Measurements from ENCODE around the gene MCM6. TPM values are rescaled to one million over a fixed set of nuclear protein-coding genes. Genes with fewer than 3 reads are reported as not detected.
"Not testable (repeated sequence)": the region's sequence is repeated elsewhere in the genome, so short reads cannot be mapped to it uniquely, and the experiment has no call there.

The MCM6 gene
- total RNA-seq, 1 donor from 2014 or later, result 14.8 TPM

- no peak for DNase-seq (ENCODE audit: low read depth)
Observed at GRCh38 chr2:135821190-135821589, 55.1 kb downstream of the MCM6 start.

- no peak for DNase-seq (ENCODE audit: low read depth)
Observed at GRCh38 chr2:135820003-135820618, 56.1 kb downstream of the MCM6 start.

DNA sequence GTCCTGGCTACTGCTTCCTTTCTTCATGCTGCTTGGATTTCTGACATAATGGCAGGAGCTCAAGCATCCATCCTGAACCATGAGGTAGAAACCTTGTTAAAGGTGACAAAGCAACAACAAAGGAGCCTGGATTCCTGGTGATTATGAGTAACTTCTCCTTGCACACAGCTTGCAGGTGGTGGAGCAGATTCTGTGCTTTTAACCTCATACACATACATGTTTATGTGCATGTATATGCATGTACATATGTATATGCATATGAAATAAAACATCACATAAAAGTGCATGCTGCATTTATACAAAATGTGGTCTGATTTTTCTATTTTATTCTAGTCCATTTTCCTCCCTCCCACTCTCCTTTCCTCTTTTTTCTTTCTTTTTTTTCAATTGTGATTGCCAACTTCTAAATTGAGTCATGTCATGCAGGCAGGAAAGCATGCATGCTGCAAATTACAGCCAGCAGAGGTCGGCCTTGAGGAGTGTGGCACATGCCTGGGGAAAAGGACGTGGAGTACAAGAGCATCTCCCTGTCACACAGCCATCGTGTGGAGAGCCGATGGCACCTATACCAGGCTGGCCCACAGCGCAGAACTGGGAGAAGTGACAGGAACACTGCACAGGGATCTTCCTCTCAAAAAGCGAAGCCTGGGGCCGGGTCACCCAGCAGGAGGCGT lies 57.2 kb downstream of the MCM6 start:
- peak; percentile 12 for DNase-seq (ENCODE audit: low read depth)

DNA sequence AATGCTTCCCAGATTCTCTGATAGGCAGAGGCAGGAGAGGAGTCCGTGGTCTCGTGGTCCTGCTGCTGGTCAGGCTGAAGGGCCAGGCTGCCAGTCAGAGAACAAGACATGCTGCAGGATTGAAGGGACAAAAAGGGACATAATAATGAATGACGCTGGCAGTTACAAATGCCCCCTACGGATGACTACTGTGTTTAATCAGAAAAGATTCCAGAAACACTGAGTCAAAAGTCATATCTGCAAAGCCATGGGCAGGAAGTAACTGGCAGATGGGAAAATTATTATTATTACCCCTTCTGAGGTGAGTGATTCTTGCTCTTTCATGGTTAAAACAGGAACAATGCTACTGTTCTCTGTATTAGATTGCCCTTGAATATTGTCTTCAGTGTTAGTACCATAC lies 58.3 kb downstream of the MCM6 start:
- no peak for DNase-seq (ENCODE audit: low read depth)

- no peak for DNase-seq (ENCODE audit: low read depth)
Observed at GRCh38 chr2:135817466-135817865, 58.8 kb downstream of the MCM6 start.

DNA sequence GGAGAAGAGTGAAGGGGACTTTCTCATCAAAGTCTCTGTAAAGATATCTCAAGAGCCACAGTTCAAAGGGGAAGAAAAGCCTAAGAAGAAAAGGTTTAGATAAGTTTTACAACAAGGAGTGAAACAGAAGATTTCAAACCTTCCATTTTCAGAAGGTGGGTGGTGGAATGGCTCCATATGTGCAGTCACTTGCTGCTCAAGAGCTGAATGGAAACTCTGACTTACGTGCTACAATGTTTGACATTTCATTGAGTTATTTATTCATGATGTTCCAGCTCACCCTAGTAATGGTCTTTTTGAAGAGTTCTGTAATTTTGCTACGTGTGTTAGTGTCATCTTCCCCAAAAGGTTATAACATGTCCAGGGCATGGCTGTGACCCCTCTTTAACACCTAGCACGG lies 61.0 kb downstream of the MCM6 start:
- no peak for DNase-seq (ENCODE audit: low read depth)

GRCh38 chr2:135812907-135813511 lies 63.2 kb downstream of the MCM6 start:
- DNase-seq (ENCODE audit: low read depth), result no peak

- not testable (repeated sequence) for DNase-seq (ENCODE audit: low read depth)
Observed at GRCh38 chr2:135807874-135808273, 68.4 kb downstream of the MCM6 start.

DNA sequence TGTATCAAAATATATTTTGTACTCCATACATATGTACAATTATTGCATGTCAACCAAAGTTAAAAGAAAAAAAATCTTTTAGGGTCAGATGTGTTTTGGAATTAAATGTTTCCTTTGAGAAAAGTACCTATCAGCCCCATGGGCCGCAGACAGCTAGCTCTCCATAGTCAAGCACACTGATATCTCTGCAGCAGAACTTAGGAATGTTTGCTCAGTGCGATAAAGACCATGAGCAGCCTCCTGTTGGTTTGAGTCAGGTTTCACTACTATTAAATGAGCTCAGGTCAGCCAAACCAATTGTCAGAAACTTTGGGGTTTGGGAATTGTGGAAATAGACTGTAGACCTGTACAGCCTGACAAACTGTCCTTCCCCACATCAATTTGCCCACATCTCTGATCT lies 73.0 kb downstream of the MCM6 start:
- no peak for DNase-seq (ENCODE audit: low read depth)

DNA sequence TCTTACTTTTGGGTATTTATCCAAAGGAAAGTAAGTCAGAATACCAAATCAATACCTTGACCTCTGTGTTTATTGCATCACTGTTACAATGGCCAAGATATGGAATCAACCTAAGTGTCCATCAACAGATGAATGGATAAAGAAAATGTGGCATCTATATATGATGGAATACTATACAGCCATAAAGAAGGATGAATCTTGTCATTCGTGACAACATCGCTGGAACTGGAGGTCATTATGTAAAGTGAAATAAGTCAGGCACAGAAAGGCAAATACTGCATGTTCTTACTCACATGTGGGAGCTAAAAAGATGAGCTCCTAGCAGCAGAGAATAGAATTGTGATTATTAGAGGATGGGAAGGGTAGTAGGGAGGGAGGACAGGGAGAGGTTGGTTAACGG lies 73.9 kb downstream of the MCM6 start:
- no peak for DNase-seq (ENCODE audit: low read depth)

GRCh38 chr2:135800513-135801460 lies 75.5 kb downstream of the MCM6 start:
- DNase-seq (ENCODE audit: low read depth), result no peak

- no peak for DNase-seq (ENCODE audit: low read depth)
Observed at GRCh38 chr2:135799738-135800137, 76.5 kb downstream of the MCM6 start.

- DNase-seq (ENCODE audit: low read depth), result peak; percentile 4
Observed at GRCh38 chr2:135798762-135799161, 77.5 kb downstream of the MCM6 start.

GRCh38 chr2:135798275-135798705 lies 78.0 kb downstream of the MCM6 start:
- no peak for DNase-seq (ENCODE audit: low read depth)

GRCh38 chr2:135797497-135798274 lies 78.6 kb downstream of the MCM6 start:
- DNase-seq (ENCODE audit: low read depth), result peak; percentile 52

GRCh38 chr2:135796606-135797005 lies 79.6 kb downstream of the MCM6 start:
- no peak for DNase-seq (ENCODE audit: low read depth)

DNA sequence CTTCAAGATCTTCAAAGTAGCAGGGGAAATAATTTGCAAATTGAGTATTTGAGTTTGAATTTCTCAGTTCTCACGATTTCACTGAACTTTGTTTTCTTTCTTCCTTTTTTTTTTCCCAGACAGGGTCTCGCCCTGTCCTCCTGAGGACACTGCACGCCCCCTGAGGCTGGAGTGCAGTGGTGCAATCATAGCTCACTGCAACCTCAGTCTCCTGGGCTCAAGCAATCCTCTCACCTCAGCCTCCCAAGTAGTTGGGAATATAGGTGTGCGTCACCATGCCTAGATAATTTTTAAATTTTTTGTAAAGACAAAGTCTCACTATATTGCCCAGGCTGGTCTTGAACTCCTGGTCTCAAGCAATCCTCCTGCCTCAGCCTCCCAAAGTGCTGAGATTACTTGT lies 80.6 kb downstream of the MCM6 start:
- DNase-seq (ENCODE audit: low read depth), result not testable (repeated sequence)

DNA sequence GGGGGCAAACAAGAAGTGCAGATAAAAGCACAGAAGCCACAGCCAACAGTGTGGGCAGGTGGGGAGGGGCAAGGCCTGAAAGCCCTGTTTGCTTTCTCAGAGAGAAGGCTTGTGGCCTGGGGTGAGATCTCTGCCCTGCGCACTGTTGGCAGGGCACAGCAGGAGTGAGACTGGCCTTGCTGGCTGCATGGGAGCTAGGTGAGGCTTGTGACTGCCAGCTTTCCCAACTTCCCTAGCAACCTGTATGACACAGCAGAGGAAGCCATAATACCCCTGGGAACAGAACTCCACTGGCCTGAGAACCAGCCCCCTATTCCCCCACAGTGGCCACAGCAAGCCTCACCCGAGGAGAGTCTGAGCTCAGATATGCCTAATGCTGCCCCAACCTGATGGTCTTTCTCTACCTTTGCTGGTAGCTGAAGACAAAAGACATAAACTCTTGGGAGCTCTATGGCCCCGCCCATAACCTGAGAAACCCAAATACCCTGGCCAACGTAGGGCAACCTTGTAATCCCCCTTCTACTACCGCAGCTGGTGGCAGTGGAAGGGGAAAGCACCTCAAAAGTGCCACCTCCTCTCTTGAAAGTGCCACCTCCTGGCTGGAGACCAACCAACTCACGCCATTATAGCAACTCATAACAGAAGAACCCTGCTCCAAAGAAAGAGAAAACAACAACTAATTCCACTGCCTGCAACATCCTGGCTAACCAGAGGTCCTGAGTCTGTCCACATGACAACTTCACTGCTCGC lies 83.7 kb downstream of the MCM6 start:
- no peak for DNase-seq (ENCODE audit: low read depth)

DNA sequence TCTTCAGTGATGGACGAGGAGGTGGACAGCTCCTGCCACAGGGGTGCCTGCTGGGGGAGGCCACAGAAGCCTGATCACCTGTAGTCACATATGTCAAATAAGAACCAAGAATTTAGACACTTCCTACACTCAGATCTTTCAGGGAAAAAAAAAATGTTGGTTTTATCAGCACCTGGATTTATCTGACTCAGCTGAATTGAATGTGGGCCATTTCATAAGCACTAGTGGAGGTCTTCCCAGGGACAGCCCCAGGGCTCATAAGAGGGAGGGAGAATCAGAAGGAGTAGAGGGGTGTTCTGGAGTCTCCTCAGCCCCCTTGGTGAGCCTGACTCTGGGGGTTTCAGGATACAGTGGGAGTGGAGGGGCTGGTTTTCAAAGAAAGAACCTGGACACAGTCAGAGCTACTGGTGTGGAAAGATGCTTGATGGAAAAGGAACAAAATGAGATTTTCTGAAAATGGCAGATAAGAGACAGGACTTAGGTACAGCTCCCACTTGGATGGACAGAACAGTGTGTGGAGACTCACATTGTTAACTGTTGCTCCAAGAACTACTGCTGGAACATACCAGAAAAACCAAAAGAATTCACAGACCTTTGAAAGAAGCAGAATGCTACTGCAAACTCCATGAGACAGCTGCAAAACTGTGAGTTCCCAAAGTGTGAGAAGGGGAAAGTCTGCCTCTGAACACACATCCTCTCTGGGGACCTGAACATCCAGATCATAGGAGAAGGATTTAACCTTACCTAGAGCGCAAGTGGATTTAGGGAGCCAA lies 84.6 kb downstream of the MCM6 start:
- DNase-seq (ENCODE audit: low read depth), result peak; percentile 64

GRCh38 chr2:135790423-135790822 lies 85.8 kb downstream of the MCM6 start:
- no peak for DNase-seq (ENCODE audit: low read depth)

Measured in renal cortical epithelial cell (primary cell).